Measurements from ENCODE around the gene SLC25A11.
"Not testable (repeated sequence)": the region's sequence is repeated elsewhere in the genome, so short reads cannot be mapped to it uniquely, and the experiment has no call there.

The SLC25A11 gene

GRCh38 chr17:4914551-4914950, 25.3 kb downstream of the SLC25A11 start:
- H3K23ac ChIP-seq (ENCODE audit: low read length in 2 of 2); H3K9ac ChIP-seq (ENCODE audit: low read length); H3K18ac ChIP-seq (ENCODE audit: low read depth in 1 of 2, low read length in 2 of 2); H3K4ac ChIP-seq (ENCODE audit: low read depth in 1 of 2, low read length in 2 of 2); H3K4me1 ChIP-seq (ENCODE audit: control insufficient read depth, insufficient read depth, low read depth, low read length); H3K79me1 ChIP-seq (replicated peaks; ENCODE audit: low read length, poor library complexity, severe bottlenecking); H3K4me2 ChIP-seq (ENCODE audit: low read length, poor library complexity, severe bottlenecking); H2AK5ac ChIP-seq (ENCODE audit: low read length, severe bottlenecking); H3K9me3 ChIP-seq (ENCODE audit: control insufficient read depth, low read length); H2AFZ ChIP-seq (ENCODE audit: low read depth, low read length); H3K27ac ChIP-seq (ENCODE audit: low read length, poor library complexity, severe bottlenecking); H4K91ac ChIP-seq (ENCODE audit: low read length); H2BK5ac ChIP-seq (ENCODE audit: low read depth, low read length, poor library complexity, severe bottlenecking); H2BK120ac ChIP-seq (ENCODE audit: low read depth, low read length); H3K27me3 ChIP-seq (ENCODE audit: control insufficient read depth in 1 of 2, insufficient read depth in 1 of 2, low read length in 2 of 2); H3K14ac ChIP-seq (ENCODE audit: low read length in 2 of 2); H3K36me3 ChIP-seq (ENCODE audit: control insufficient read depth in 1 of 2, insufficient read depth in 2 of 2, low read depth in 1 of 2, low read length in 2 of 2); H4K8ac ChIP-seq (ENCODE audit: low read length); H3K4me3 ChIP-seq (ENCODE audit: insufficient read depth in 1 of 2, low read depth in 1 of 2, low read length in 2 of 2); DNase-seq; H2BK15ac ChIP-seq (ENCODE audit: low read depth, poor library complexity, severe bottlenecking); H2BK12ac ChIP-seq (ENCODE audit: low read length in 2 of 2): not testable (repeated sequence)
- 88% methylated on average over 3 of the region's 4 CpGs for WGBS

GRCh38 chr17:4913994-4914393, 25.9 kb downstream of the SLC25A11 start:
- H2AK5ac ChIP-seq (ENCODE audit: low read length, severe bottlenecking), result no peak overlapping the region

DNA sequence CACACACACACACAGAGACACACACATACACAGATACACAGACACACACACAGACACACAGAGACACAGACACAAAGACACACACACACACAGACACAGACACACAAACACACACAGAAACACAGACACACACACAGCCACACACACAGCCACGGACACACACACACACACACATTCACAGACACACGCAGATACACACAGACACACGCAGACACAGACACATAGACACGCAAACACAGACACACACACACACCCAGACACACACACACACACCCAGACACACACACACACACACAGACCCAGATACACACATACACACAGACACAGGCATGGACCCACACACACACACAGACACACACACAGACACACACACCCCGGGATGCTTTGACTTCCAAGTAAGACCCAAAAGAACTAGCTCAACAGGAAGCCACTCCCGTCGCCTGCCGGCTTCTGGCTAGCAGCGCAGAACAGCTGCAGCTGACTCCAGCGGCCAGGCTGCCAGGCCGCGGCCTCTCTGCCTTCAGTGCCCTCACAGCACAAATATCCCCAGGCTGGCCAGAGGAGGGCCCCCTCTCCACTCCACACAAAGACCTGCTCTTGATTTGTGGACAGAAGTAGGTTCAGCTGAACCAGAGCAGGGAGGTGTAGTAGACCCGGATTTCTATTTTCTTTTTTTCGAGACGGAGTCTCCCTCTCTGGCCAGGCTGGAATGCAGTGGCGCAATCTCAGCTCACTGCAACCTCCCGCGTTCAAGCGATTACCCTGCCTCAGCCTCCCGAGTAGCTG, 30.9 kb downstream of the SLC25A11 start:
- H2BK120ac ChIP-seq (ENCODE audit: low read depth, low read length), result no peak overlapping the region
- H3K79me1 ChIP-seq (replicated peaks; ENCODE audit: low read length, poor library complexity, severe bottlenecking), result no peaks in the 10 kb centered on the region
- H3K9me3 ChIP-seq (ENCODE audit: control insufficient read depth, low read length), result no peaks in the 10 kb centered on the region
- no peak overlapping the region for H3K4me2 ChIP-seq (ENCODE audit: low read length, poor library complexity, severe bottlenecking)
- peak overlapping the region; percentile 55 for H2AFZ ChIP-seq (ENCODE audit: low read depth, low read length)
- H3K4ac ChIP-seq (ENCODE audit: low read depth in 1 of 2, low read length in 2 of 2), result no peak overlapping the region
- H4K91ac ChIP-seq (ENCODE audit: low read length), result peak overlapping the region; percentile 2
- H2BK5ac ChIP-seq (ENCODE audit: low read depth, low read length, poor library complexity, severe bottlenecking), result no peak overlapping the region
- no peak overlapping the region for H3K23ac ChIP-seq (ENCODE audit: low read length in 2 of 2)
- H3K27ac ChIP-seq (ENCODE audit: low read length, poor library complexity, severe bottlenecking), result peak overlapping the region; percentile 3
- H3K4me1 ChIP-seq (ENCODE audit: control insufficient read depth, insufficient read depth, low read depth, low read length), result peaks cover 14% of the 10 kb centered on the region
- H2BK15ac ChIP-seq (ENCODE audit: low read depth, poor library complexity, severe bottlenecking), result no peak overlapping the region
- peak overlapping the region; percentile 18 to 58 for H2BK12ac ChIP-seq (ENCODE audit: low read length in 2 of 2)
- peaks cover 3 to 15% of the 10 kb centered on the region in 2 experiments for H3K27me3 ChIP-seq (ENCODE audit: control insufficient read depth in 1 of 2, insufficient read depth in 1 of 2, low read length in 2 of 2)
- H3K36me3 ChIP-seq (ENCODE audit: control insufficient read depth in 1 of 2, insufficient read depth in 2 of 2, low read depth in 1 of 2, low read length in 2 of 2), result no peaks in the 10 kb centered on the region
- H4K8ac ChIP-seq (ENCODE audit: low read length), result peak overlapping the region; percentile 9
- H3K4me3 ChIP-seq (ENCODE audit: insufficient read depth in 1 of 2, low read depth in 1 of 2, low read length in 2 of 2), result peak overlapping the region in 1 of 2 experiments; percentile 23
- DNase-seq, result peak; percentile 95
- 26% methylated on average over 18 of the region's 20 CpGs for WGBS
- peak overlapping the region; percentile 74 for H3K9ac ChIP-seq (ENCODE audit: low read length)
- peak overlapping the region; percentile 1 to 44 for H3K18ac ChIP-seq (ENCODE audit: low read depth in 1 of 2, low read length in 2 of 2)
- no peak overlapping the region for H2AK5ac ChIP-seq (ENCODE audit: low read length, severe bottlenecking)
- peak overlapping the region in 1 of 2 experiments; percentile 93 for H3K14ac ChIP-seq (ENCODE audit: low read length in 2 of 2)

More at GRCh38 chr17:4913994-4914393, 25.9 kb downstream of the SLC25A11 start:
- Histone ChIP-seq H3K4ac (ENCODE audit: low read depth in 1 of 2, low read length in 2 of 2) (no peak overlapping the region), H2AFZ (ENCODE audit: low read depth, low read length) (no peak overlapping the region), H3K9ac (ENCODE audit: low read length) (no peak overlapping the region), H3K27ac (ENCODE audit: low read length, poor library complexity, severe bottlenecking) (no peak overlapping the region), H4K91ac (ENCODE audit: low read length) (no peak overlapping the region), H3K4me3 (ENCODE audit: insufficient read depth in 1 of 2, low read depth in 1 of 2, low read length in 2 of 2) (no peak overlapping the region), H3K4me1 (ENCODE audit: control insufficient read depth, insufficient read depth, low read depth, low read length) (peaks cover 7% of the 10 kb centered on the region), H2BK5ac (ENCODE audit: low read depth, low read length, poor library complexity, severe bottlenecking) (no peak overlapping the region), H3K18ac (ENCODE audit: low read depth in 1 of 2, low read length in 2 of 2) (no peak overlapping the region), H3K27me3 (ENCODE audit: control insufficient read depth in 1 of 2, insufficient read depth in 1 of 2, low read length in 2 of 2) (no peaks in the 10 kb centered on the region), H3K79me1 (replicated peaks; ENCODE audit: low read length, poor library complexity, severe bottlenecking) (no peaks in the 10 kb centered on the region), H2BK120ac (ENCODE audit: low read depth, low read length) (no peak overlapping the region), H3K14ac (ENCODE audit: low read length in 2 of 2) (no peak overlapping the region), H3K9me3 (ENCODE audit: control insufficient read depth, low read length) (no peaks in the 10 kb centered on the region), H2BK12ac (ENCODE audit: low read length in 2 of 2) (no peak overlapping the region), H3K36me3 (ENCODE audit: control insufficient read depth in 1 of 2, insufficient read depth in 2 of 2, low read depth in 1 of 2, low read length in 2 of 2) (no peaks in the 10 kb centered on the region), H2BK15ac (ENCODE audit: low read depth, poor library complexity, severe bottlenecking) (no peak overlapping the region), H3K23ac (ENCODE audit: low read length in 2 of 2) (no peak overlapping the region), H4K8ac (ENCODE audit: low read length) (no peak overlapping the region), H3K4me2 (ENCODE audit: low read length, poor library complexity, severe bottlenecking) (no peak overlapping the region)
- DNase-seq, result no peak
- no CpG with 5 or more reads among the region's 1 CpG for whole genome bisulfite sequencing

- peaks cover 3 to 16% of the 10 kb centered on the region in 2 experiments for H3K27me3 ChIP-seq (ENCODE audit: control insufficient read depth in 1 of 2, insufficient read depth in 1 of 2, low read length in 2 of 2)
- H3K9me3 ChIP-seq (ENCODE audit: control insufficient read depth, low read length), result no peaks in the 10 kb centered on the region
- 40% methylated on average over 10 of the region's 10 CpGs for WGBS
- H3K18ac ChIP-seq (ENCODE audit: low read depth in 1 of 2, low read length in 2 of 2), result peak overlapping the region; percentile 1 to 79
- H4K8ac ChIP-seq (ENCODE audit: low read length), result peak overlapping the region; percentile 9
- H3K9ac ChIP-seq (ENCODE audit: low read length), result peak overlapping the region; percentile 74
- no peak overlapping the region for H2BK5ac ChIP-seq (ENCODE audit: low read depth, low read length, poor library complexity, severe bottlenecking)
- DNase-seq, result peak; percentile 39
- H3K23ac ChIP-seq (ENCODE audit: low read length in 2 of 2), result no peak overlapping the region
- H2BK15ac ChIP-seq (ENCODE audit: low read depth, poor library complexity, severe bottlenecking), result no peak overlapping the region
- H2BK12ac ChIP-seq (ENCODE audit: low read length in 2 of 2), result peak overlapping the region; percentile 29 to 38
- H2AFZ ChIP-seq (ENCODE audit: low read depth, low read length), result peak overlapping the region; percentile 34
- H3K4me2 ChIP-seq (ENCODE audit: low read length, poor library complexity, severe bottlenecking), result no peak overlapping the region
- H3K36me3 ChIP-seq (ENCODE audit: control insufficient read depth in 1 of 2, insufficient read depth in 2 of 2, low read depth in 1 of 2, low read length in 2 of 2), result no peaks in the 10 kb centered on the region
- no peak overlapping the region for H3K14ac ChIP-seq (ENCODE audit: low read length in 2 of 2)
- peak overlapping the region in 1 of 2 experiments; percentile 40 for H3K4ac ChIP-seq (ENCODE audit: low read depth in 1 of 2, low read length in 2 of 2)
- H3K27ac ChIP-seq (ENCODE audit: low read length, poor library complexity, severe bottlenecking), result peak overlapping the region; percentile 3
- peaks cover 14% of the 10 kb centered on the region for H3K4me1 ChIP-seq (ENCODE audit: control insufficient read depth, insufficient read depth, low read depth, low read length)
- H3K79me1 ChIP-seq (replicated peaks; ENCODE audit: low read length, poor library complexity, severe bottlenecking), result no peaks in the 10 kb centered on the region
- no peak overlapping the region for H3K4me3 ChIP-seq (ENCODE audit: insufficient read depth in 1 of 2, low read depth in 1 of 2, low read length in 2 of 2)
- no peak overlapping the region for H2AK5ac ChIP-seq (ENCODE audit: low read length, severe bottlenecking)
- no peak overlapping the region for H2BK120ac ChIP-seq (ENCODE audit: low read depth, low read length)
- H4K91ac ChIP-seq (ENCODE audit: low read length), result peak overlapping the region; percentile 2
These were observed 31.5 kb downstream of the SLC25A11 start for GRCh38 chr17:4908301-4908700.

Measured in mesenchymal stem cell (in vitro differentiated cells and primary cell).